GM23338 (cell line): ENCODE results near the gene CD300H. TPM values are rescaled to one million over a fixed set of nuclear protein-coding genes. Genes with fewer than 3 reads are reported as not detected.

Experiments
- ATAC-seq: fragments of 200-7000 bp; cut with Tn5 transposase; 3 replicates; pipeline ENCODE4 v1.9.1; 2020
- DNase-seq: peaks from one replicate; pipeline ENCODE4 v3.0.0-alpha.2; 2015; ENCODE audit warnings: low spot score
- H2AFZ ChIP-seq: fragments of 200-600 bp; sonication (generic); 2 replicates; pipeline ENCODE4 v1.8.0; 2016; ENCODE audit warnings: antibody characterized with exemption, mild to moderate bottlenecking, moderate library complexity
- H3F3A ChIP-seq: fragments of 200-600 bp; sonication (generic); replicated peaks from 2 replicates; pipeline ENCODE4 v1.8.0; 2017; ENCODE audit warnings: antibody characterized with exemption, mixed run types, low read depth
- H3K27ac ChIP-seq: fragments of 200-600 bp; sonication (generic); 2 replicates; pipeline ENCODE4 v1.6.1; 2016; ENCODE audit warnings: low read depth
- H3K27me3 ChIP-seq: fragments of 200-600 bp; sonication (generic); 2 replicates; pipeline ENCODE4 v1.8.0; 2016; ENCODE audit warnings: mild to moderate bottlenecking, mixed run types, moderate library complexity; ENCODE audit not compliant: insufficient read depth
- H3K36me3 ChIP-seq: fragments of 200-600 bp; sonication (generic); 2 replicates; pipeline ENCODE4 v1.8.0; 2016; ENCODE audit warnings: mild to moderate bottlenecking; ENCODE audit not compliant: insufficient read depth
- H3K4me1 ChIP-seq: fragments of 200-600 bp; sonication (generic); 2 replicates; pipeline ENCODE4 v1.8.0; 2016; ENCODE audit warnings: mild to moderate bottlenecking, moderate library complexity; ENCODE audit not compliant: insufficient read depth
- H3K4me2 ChIP-seq: fragments of 200-600 bp; sonication (generic); 2 replicates; pipeline ENCODE4 v1.7.1; 2017; ENCODE audit warnings: mixed run types
- H3K4me3 ChIP-seq: fragments of 200-600 bp; sonication (generic); 2 replicates; pipeline ENCODE4 v1.6.1; 2016; ENCODE audit warnings: mixed run types
- H3K79me2 ChIP-seq: fragments of 200-600 bp; sonication (generic); replicated peaks from 2 replicates; pipeline ENCODE4 v1.8.0; 2017; ENCODE audit warnings: mild to moderate bottlenecking; ENCODE audit not compliant: insufficient read depth
- H3K9me2 ChIP-seq: fragments of 200-600 bp; sonication (generic); 2 replicates; pipeline ENCODE4 v1.8.0; 2017; ENCODE audit not compliant: insufficient read depth
- H4K20me1 ChIP-seq: fragments of 200-600 bp; sonication (generic); replicated peaks from 2 replicates; pipeline ENCODE4 v1.8.0; 2017; ENCODE audit warnings: mild to moderate bottlenecking; ENCODE audit not compliant: insufficient read depth
- H3K27ac Mint-ChIP-seq: 2 replicates; pipeline ENCODE4 v1.8.0; 2020; ENCODE audit warnings: inconsistent platforms, mild to moderate bottlenecking, moderate library complexity, mixed read lengths
- H3K27me3 Mint-ChIP-seq: 3 replicates; pipeline ENCODE4 v1.8.0; 2022; ENCODE audit warnings: low read depth, mild to moderate bottlenecking, moderate library complexity, mixed read lengths, inconsistent platforms; ENCODE audit not compliant: insufficient read depth, poor library complexity
- H3K36me3 Mint-ChIP-seq: 3 replicates; pipeline ENCODE4 v1.8.0; 2021; ENCODE audit warnings: low read depth, mild to moderate bottlenecking, inconsistent platforms, moderate library complexity, mixed read lengths
- H3K4me1 Mint-ChIP-seq: 3 replicates; pipeline ENCODE4 v1.8.0; 2020; ENCODE audit warnings: mild to moderate bottlenecking, inconsistent platforms, mixed read lengths
- H3K4me3 Mint-ChIP-seq: 3 replicates; pipeline ENCODE4 v1.8.0; 2021; ENCODE audit warnings: moderate library complexity, mild to moderate bottlenecking, inconsistent platforms, mixed read lengths
- H3K9me3 Mint-ChIP-seq: 3 replicates; pipeline ENCODE4 v1.8.0; 2020; ENCODE audit warnings: moderate library complexity, mild to moderate bottlenecking, inconsistent platforms, mixed read lengths
- CREB1 ChIP-seq: fragments of 250-450 bp; sonication (Bioruptor Pico); IDR thresholded peaks from 2 replicates; pipeline ENCODE4 v1.5.0; 2020; ENCODE audit warnings: low read depth, mild to moderate bottlenecking, moderate library complexity
- EZH2 ChIP-seq: fragments of 200-600 bp; sonication (generic); IDR thresholded peaks from one replicate; pipeline ENCODE4 v1.8.0; 2017; ENCODE audit warnings: antibody characterized with exemption, mild to moderate bottlenecking, low read depth; ENCODE audit not compliant: unreplicated experiment
- EZH2phosphoT487 ChIP-seq: fragments of 200-600 bp; sonication (generic); IDR thresholded peaks from one replicate; pipeline ENCODE4 v1.8.1; 2018; ENCODE audit warnings: antibody characterized with exemption; ENCODE audit not compliant: unreplicated experiment
- JUNB ChIP-seq: IDR thresholded peaks from one replicate; pipeline ENCODE4 v1.6.1; 2016; ENCODE audit warnings: antibody characterized with exemption; ENCODE audit not compliant: unreplicated experiment
- NANOG ChIP-seq: IDR thresholded peaks from 2 replicates; pipeline ENCODE4 v1.6.1; 2016; ENCODE audit warnings: antibody characterized with exemption, borderline replicate concordance
- POLR2AphosphoS5 ChIP-seq: IDR thresholded peaks from 2 replicates; pipeline ENCODE4 v1.6.1; 2016; ENCODE audit warnings: antibody characterized with exemption, low read depth
- STAT1 ChIP-seq: IDR thresholded peaks from one replicate; pipeline ENCODE4 v1.6.1; 2016; ENCODE audit warnings: antibody characterized with exemption; ENCODE audit not compliant: unreplicated experiment
- ZNF114 ChIP-seq: fragments of 250-450 bp; sonication (Bioruptor Pico); IDR thresholded peaks from 2 replicates; pipeline ENCODE4 v1.5.0; 2020; ENCODE audit warnings: mild to moderate bottlenecking, moderate library complexity
- ZNF331 ChIP-seq: fragments of 250-450 bp; sonication (Bioruptor Pico); IDR thresholded peaks from 2 replicates; pipeline ENCODE4 v1.5.0; 2020; ENCODE audit warnings: low read depth, mild to moderate bottlenecking, moderate library complexity
- ZNF462 ChIP-seq: fragments of 250-450 bp; sonication (Bioruptor Pico); IDR thresholded peaks from 2 replicates; pipeline ENCODE4 v1.5.0; 2020; ENCODE audit warnings: mild to moderate bottlenecking, moderate library complexity
- polyA plus RNA-seq: library from polyadenylated mRNA; unstranded; fragments of >200 nt; fragmentation: Nextera tagmentation; extraction: Ambion mirVana; gene quantifications from 2 replicates; pipeline ENCODE4 v1.2.1, GENCODE V29; 2016
- total RNA-seq: library from RNA; depleted of rRNA; stranded (reverse); fragments of >200 nt; shearing (Covaris generic); gene quantifications from 2 replicates; pipeline ENCODE4 v1.2.3, GENCODE V29; 2014
- TF ChIP-seq, protein P1 (sequence below): IDR thresholded peaks from 2 replicates; pipeline ENCODE4 v1.6.1; 2016; ENCODE audit warnings: antibody characterized with exemption
- TF ChIP-seq, protein P2 (sequence below): IDR thresholded peaks from one replicate; pipeline ENCODE4 v1.6.1; 2018; ENCODE audit warnings: antibody characterized with exemption; ENCODE audit not compliant: unreplicated experiment
- TF ChIP-seq, protein P3 (sequence below), 2 experiments: fragments of 200-600 bp in 1 of 2; sonication (generic) in 1 of 2; conservative IDR thresholded peaks; 2 replicates each; pipeline versions ENCODE4 v1.5.1 to v1.6.1; 2016 to 2017; ENCODE audit warnings: antibody characterized with exemption in 2 of 2, low read depth in 2 of 2, mild to moderate bottlenecking in 2 of 2, moderate library complexity in 1 of 2

Gene CD300H
- total and polyA plus RNA-seq, 2 experiments from 2014 or later: not detected

- no peaks in the 10 kb centered on the region for H3F3A ChIP-seq
- no peak for DNase-seq
These were observed 31.7 kb upstream of the CD300H start for GRCh38 chr17:74599023-74599399.

More at GRCh38 chr17:74599023-74599399, 31.7 kb upstream of the CD300H start:
- no peak for ATAC-seq
- Mint-ChIP-seq H3K27me3 (peaks cover 11% of the 10 kb centered on the region), H3K4me3 (no peak overlapping the region), H3K27ac (no peak overlapping the region), H3K4me1 (peaks cover 5% of the 10 kb centered on the region; the same call in 2 of the 3 replicates), H3K9me3 (no peaks in the 10 kb centered on the region), H3K36me3 (no peaks in the 10 kb centered on the region)
- no peak overlapping the region; the same call in 1 of the 2 replicates for H2AFZ ChIP-seq
- no peak for TF ChIP-seq JUNB
- TF ChIP-seq POLR2AphosphoS5: no peak
- no peak for TF ChIP-seq EZH2
- TF ChIP-seq ZNF114 (CRISPR knock-in tag): no peak
- TF ChIP-seq, protein P1, sequence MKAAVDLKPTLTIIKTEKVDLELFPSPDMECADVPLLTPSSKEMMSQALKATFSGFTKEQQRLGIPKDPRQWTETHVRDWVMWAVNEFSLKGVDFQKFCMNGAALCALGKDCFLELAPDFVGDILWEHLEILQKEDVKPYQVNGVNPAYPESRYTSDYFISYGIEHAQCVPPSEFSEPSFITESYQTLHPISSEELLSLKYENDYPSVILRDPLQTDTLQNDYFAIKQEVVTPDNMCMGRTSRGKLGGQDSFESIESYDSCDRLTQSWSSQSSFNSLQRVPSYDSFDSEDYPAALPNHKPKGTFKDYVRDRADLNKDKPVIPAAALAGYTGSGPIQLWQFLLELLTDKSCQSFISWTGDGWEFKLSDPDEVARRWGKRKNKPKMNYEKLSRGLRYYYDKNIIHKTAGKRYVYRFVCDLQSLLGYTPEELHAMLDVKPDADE: no peak
- TF ChIP-seq EZH2phosphoT487: no peak
- TF ChIP-seq, protein P2, sequence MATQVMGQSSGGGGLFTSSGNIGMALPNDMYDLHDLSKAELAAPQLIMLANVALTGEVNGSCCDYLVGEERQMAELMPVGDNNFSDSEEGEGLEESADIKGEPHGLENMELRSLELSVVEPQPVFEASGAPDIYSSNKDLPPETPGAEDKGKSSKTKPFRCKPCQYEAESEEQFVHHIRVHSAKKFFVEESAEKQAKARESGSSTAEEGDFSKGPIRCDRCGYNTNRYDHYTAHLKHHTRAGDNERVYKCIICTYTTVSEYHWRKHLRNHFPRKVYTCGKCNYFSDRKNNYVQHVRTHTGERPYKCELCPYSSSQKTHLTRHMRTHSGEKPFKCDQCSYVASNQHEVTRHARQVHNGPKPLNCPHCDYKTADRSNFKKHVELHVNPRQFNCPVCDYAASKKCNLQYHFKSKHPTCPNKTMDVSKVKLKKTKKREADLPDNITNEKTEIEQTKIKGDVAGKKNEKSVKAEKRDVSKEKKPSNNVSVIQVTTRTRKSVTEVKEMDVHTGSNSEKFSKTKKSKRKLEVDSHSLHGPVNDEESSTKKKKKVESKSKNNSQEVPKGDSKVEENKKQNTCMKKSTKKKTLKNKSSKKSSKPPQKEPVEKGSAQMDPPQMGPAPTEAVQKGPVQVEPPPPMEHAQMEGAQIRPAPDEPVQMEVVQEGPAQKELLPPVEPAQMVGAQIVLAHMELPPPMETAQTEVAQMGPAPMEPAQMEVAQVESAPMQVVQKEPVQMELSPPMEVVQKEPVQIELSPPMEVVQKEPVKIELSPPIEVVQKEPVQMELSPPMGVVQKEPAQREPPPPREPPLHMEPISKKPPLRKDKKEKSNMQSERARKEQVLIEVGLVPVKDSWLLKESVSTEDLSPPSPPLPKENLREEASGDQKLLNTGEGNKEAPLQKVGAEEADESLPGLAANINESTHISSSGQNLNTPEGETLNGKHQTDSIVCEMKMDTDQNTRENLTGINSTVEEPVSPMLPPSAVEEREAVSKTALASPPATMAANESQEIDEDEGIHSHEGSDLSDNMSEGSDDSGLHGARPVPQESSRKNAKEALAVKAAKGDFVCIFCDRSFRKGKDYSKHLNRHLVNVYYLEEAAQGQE: no peak
- no peak for TF ChIP-seq STAT1
- TF ChIP-seq CREB1: no peak
- TF ChIP-seq NANOG: no peak
- TF ChIP-seq ZNF462: no peak
- TF ChIP-seq, protein P3, sequence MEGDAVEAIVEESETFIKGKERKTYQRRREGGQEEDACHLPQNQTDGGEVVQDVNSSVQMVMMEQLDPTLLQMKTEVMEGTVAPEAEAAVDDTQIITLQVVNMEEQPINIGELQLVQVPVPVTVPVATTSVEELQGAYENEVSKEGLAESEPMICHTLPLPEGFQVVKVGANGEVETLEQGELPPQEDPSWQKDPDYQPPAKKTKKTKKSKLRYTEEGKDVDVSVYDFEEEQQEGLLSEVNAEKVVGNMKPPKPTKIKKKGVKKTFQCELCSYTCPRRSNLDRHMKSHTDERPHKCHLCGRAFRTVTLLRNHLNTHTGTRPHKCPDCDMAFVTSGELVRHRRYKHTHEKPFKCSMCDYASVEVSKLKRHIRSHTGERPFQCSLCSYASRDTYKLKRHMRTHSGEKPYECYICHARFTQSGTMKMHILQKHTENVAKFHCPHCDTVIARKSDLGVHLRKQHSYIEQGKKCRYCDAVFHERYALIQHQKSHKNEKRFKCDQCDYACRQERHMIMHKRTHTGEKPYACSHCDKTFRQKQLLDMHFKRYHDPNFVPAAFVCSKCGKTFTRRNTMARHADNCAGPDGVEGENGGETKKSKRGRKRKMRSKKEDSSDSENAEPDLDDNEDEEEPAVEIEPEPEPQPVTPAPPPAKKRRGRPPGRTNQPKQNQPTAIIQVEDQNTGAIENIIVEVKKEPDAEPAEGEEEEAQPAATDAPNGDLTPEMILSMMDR (conservative IDR thresholded peaks at IDR 0.05; ENCODE audit: low read depth in 2 of 2): no peak
- no peak for TF ChIP-seq ZNF331 (CRISPR knock-in tag)
- H3K36me3 ChIP-seq: no peaks in the 10 kb centered on the region
- no peak overlapping the region for H3K4me3 ChIP-seq
- H3K79me2 ChIP-seq: no peaks in the 10 kb centered on the region
- no peaks in the 10 kb centered on the region for H4K20me1 ChIP-seq
- no peak overlapping the region for H3K4me2 ChIP-seq
- no peaks in the 10 kb centered on the region for H3K9me2 ChIP-seq
- no peaks in the 10 kb centered on the region for H3K27me3 ChIP-seq
- no peaks in the 10 kb centered on the region for H3K4me1 ChIP-seq
- H3K27ac ChIP-seq: no peak overlapping the region
